Endothelial cell of umbilical vein (primary cell): ENCODE data around the gene ISL2. TPM values are rescaled to one million over a fixed set of nuclear protein-coding genes. Genes with fewer than 3 reads are reported as not detected.
A peak's percentile ranks its signal among the peaks of the same experiment; 100 is the strongest.

Experiments used
- BruUV-seq: library from RNA; stranded (reverse); fragments of 400-500 nt; replicated peaks from 2 replicates; lab custom pipeline; 2021; lab: Mats Ljungman, UMichigan
- CTCF ChIA-PET: fragments of 300-600, 350-600 bp; sonication (Branson Sonifier 250); formaldehyde crosslinking; loops from one replicate; lab custom pipeline; 2021; ENCODE audit warnings: antibody characterized with exemption, inconsistent platforms; lab: Charles Lee
- POLR2A ChIA-PET: fragments of 300-600, 350-600 bp; sonication (Branson Sonifier 250); formaldehyde crosslinking; loops from one replicate; lab custom pipeline; 2021; ENCODE audit warnings: antibody characterized with exemption, inconsistent platforms; lab: Charles Lee
- DNase-seq: peaks from one replicate; pipeline ENCODE4 v3.0.0-alpha.2; 2011; ENCODE audit warnings: low read depth, low spot score
- FAIRE-seq: peaks from 2 replicates; lab custom pipeline; 2011; peaks lifted over from hg19 to GRCh38; lab: Jason Lieb, UNC
- H2AFZ ChIP-seq: 2 replicates; pipeline ENCODE4 v1.6.0; 2012; ENCODE audit warnings: low read depth, low read length, control low read depth, inconsistent platforms
- H3K27ac ChIP-seq: 2 replicates; pipeline ENCODE4 v1.5.1; 2011; ENCODE audit warnings: low read depth, mild to moderate bottlenecking, control low read depth, low read length, moderate library complexity; ENCODE audit not compliant: insufficient read depth
- H3K27me3 ChIP-seq, 2 experiments: 2 replicates each; pipeline versions ENCODE4 v1.6.0 to v1.6.1; 2011; ENCODE audit warnings: low read length in 2 of 2, mixed read lengths in 1 of 2; ENCODE audit not compliant: control insufficient read depth in 2 of 2, insufficient read depth in 2 of 2
- H3K36me3 ChIP-seq, 2 experiments: 2 replicates in 1 of 2; 3 replicates in 1 of 2; pipeline ENCODE4 v1.5.1; 2011; ENCODE audit warnings: low read length in 2 of 2, mild to moderate bottlenecking in 1 of 2, moderate library complexity in 1 of 2; ENCODE audit not compliant: control insufficient read depth in 2 of 2, insufficient read depth in 2 of 2; ENCODE audit errors: extremely low read depth in 1 of 2
- H3K4me1 ChIP-seq: 3 replicates; pipeline ENCODE4 v1.5.1; 2011; ENCODE audit warnings: mild to moderate bottlenecking, low read length; ENCODE audit not compliant: control insufficient read depth, insufficient read depth; ENCODE audit errors: extremely low read depth
- H3K4me2 ChIP-seq: 2 replicates; pipeline ENCODE4 v1.6.1; 2011; ENCODE audit warnings: low read length, control low read depth, mixed read lengths; ENCODE audit not compliant: insufficient read depth
- H3K4me3 ChIP-seq, 3 experiments: fragments of 200-600 bp in 1 of 3; sonication (generic), shearing (Covaris generic) in 1 of 3; replicated peaks in 1 of 3; 2 replicates each; pipeline ENCODE4 v1.5.1; 2011 to 2016; ENCODE audit warnings: control low read depth in 3 of 3, low read length in 3 of 3, mild to moderate bottlenecking in 2 of 3, inconsistent platforms in 1 of 3, low read depth in 1 of 3, moderate library complexity in 1 of 3; ENCODE audit not compliant: insufficient read depth in 1 of 3
- H3K79me2 ChIP-seq: 2 replicates; pipeline ENCODE4 v1.6.0; 2012; ENCODE audit warnings: low read length, inconsistent platforms; ENCODE audit not compliant: control insufficient read depth, insufficient read depth
- H3K9ac ChIP-seq: replicated peaks from 2 replicates; pipeline ENCODE3; 2011; ENCODE audit warnings: low read length, control low read depth; ENCODE audit not compliant: insufficient read depth; ENCODE audit errors: extremely low read depth
- H3K9me1 ChIP-seq: replicated peaks from 3 replicates; pipeline ENCODE4 v1.6.0; 2011; ENCODE audit warnings: mild to moderate bottlenecking, low read length; ENCODE audit not compliant: control insufficient read depth, insufficient read depth; ENCODE audit errors: extremely low read depth
- H3K9me3 ChIP-seq: replicated peaks from 2 replicates; pipeline ENCODE4 v1.5.1; 2012; ENCODE audit warnings: low read length, inconsistent platforms; ENCODE audit not compliant: control insufficient read depth, insufficient read depth
- H4K20me1 ChIP-seq: replicated peaks from 2 replicates; pipeline ENCODE3; 2011; ENCODE audit warnings: mild to moderate bottlenecking, low read length; ENCODE audit not compliant: control insufficient read depth, insufficient read depth; ENCODE audit errors: extremely low read depth
- EZH2 ChIP-seq: IDR thresholded peaks from 2 replicates; pipeline ENCODE4 v1.6.1; 2012; ENCODE audit warnings: borderline replicate concordance, low read depth, mild to moderate bottlenecking, moderate library complexity, low read length, inconsistent platforms; ENCODE audit not compliant: severe bottlenecking
- POLR2A ChIP-seq: IDR thresholded peaks from 2 replicates; pipeline ENCODE4 v1.6.1; 2012; ENCODE audit warnings: low read depth, mild to moderate bottlenecking, control low read depth, low read length
- dilution Hi-C: fragments of 300-500 bp; cut with MboI; formaldehyde crosslinking; loops from one replicate; pipeline ENCODE4 v1.15.0; 2019; ENCODE audit warnings: low sequenced_read_pairs; ENCODE audit not compliant: extremely low pct_ligation_motif_present
- intact Hi-C: fragments of 100-400 bp; cut with micrococcal nuclease; formaldehyde crosslinking; loops from one replicate; pipeline ENCODE4 v1.10.0; 2022
- polyA plus RNA-seq, 4 experiments: library from polyadenylated mRNA; depleted of rRNA in 3 of 4; stranded (reverse) in 3 of 4; unstranded in 1 of 4; fragments of >200 nt; gene quantifications; 2 replicates each; pipeline versions ENCODE4 v1.2.1 to v1.2.3, GENCODE V29; 2011 to 2012; ENCODE audit warnings: missing spikeins in 1 of 4
- total RNA-seq: library from RNA; stranded (reverse); gene quantifications from 2 replicates; pipeline ENCODE4 v1.2.3, GENCODE V29; 2021
- TF ChIP-seq, protein P1 (sequence below), 2 donors: IDR thresholded peaks; 1 replicate in 1 of 2; 2 replicates in 1 of 2; pipeline ENCODE4 v1.5.1; 2011; ENCODE audit warnings: low read length in 2 of 2, mild to moderate bottlenecking in 2 of 2, moderate library complexity in 2 of 2, control low read depth in 1 of 2, inconsistent platforms in 1 of 2, low read depth in 1 of 2; ENCODE audit not compliant: insufficient read depth in 1 of 2; ENCODE audit errors: extremely low read depth in 1 of 2

ISL2 gene
- total and polyA plus RNA-seq, 2 donors (not counting 3 experiments of a cell fraction or from before 2014, with no cell fraction given) = 0.10 TPM; not detected in 1

DNA sequence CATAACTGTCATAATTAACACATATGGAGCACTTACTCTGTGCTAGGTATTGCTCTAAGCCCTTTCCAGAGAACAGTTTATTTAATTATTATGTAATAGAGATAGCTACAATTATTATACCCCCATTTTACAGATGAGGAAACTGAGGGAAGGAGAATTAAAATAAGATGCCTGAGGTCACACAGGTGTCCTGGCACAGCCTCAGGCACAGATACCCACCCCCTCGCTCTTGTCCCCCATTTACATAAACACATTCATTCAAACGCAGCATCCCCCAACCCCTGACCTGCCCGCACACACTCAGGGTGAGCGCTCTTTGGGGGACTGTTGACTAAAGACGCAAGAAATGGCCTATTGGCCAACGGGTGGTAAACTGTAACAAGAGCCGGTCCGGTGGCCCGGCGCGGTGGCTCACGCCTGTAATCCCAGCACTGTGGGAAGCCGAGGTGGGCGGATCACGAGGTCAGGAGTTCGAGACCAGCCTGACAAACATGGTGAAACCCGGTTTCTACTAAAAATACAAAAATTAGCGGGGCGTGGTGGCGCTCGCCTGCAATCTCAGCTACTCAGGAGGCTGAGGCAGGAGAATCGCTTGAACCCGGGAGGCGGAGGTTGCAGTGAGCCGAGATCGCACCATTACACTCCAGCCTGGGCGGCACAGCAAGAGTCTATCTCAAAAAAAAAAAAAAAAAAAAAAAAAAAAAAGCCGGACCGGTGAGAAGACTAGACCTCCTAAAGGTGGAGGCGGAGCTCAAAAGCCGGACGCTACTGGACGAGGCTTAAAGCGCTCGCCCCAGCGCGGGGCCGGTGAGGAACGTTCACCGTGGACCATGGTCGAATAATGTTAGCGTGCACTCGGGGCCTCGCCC is 1.9 kb upstream of the ISL2 start:
- FAIRE-seq (peak; percentile 18), DNase-seq (no peak)
- H3K27ac ChIP-seq = no peak overlapping the region
- POLR2A ChIA-PET = no interaction called here
- H3K4me2 ChIP-seq = no peak overlapping the region
- H3K9ac ChIP-seq = no peak overlapping the region
- no peak overlapping the region for H2AFZ ChIP-seq
- TF ChIP-seq POLR2A = no peak
- H3K9me3 ChIP-seq = no peaks in the 10 kb centered on the region
- CTCF ChIA-PET = interaction anchor here (0.6 to 2.0 kb wide), 11 partner anchors 11 to 149 kb away, joined by 3 to 18 read pairs (median 5); no protein-coding TSS in a partner anchor
- dilution Hi-C loops = no loop called here
- H3K9me1 ChIP-seq = no peaks in the 10 kb centered on the region
- H3K79me2 ChIP-seq = no peaks in the 10 kb centered on the region
- no peaks in the 10 kb centered on the region for H4K20me1 ChIP-seq
- H3K4me3 ChIP-seq = no peak overlapping the region
- no TSS peak for BruUV-seq
- peaks cover 20% of the 10 kb centered on the region for H3K4me1 ChIP-seq
- H3K27me3 ChIP-seq = peaks cover 38 to 56% of the 10 kb centered on the region in 2 experiments
- intact Hi-C loops = loop anchor here (1.0 kb wide), 1 partner anchor 23 kb away; the partner anchor contains the start of gene ETFA
- H3K36me3 ChIP-seq = no peaks in the 10 kb centered on the region

- peak overlapping the region; percentile 24 for H3K9ac ChIP-seq
- H3K4me2 ChIP-seq = peak overlapping the region; percentile 63
- H3K36me3 ChIP-seq = no peaks in the 10 kb centered on the region
- H3K9me3 ChIP-seq = no peaks in the 10 kb centered on the region
- no peaks in the 10 kb centered on the region for H4K20me1 ChIP-seq
- ChIA-PET POLR2A (interaction anchor here (0.7 kb wide), 2 partner anchors 10 to 154 kb away, joined by 3 read pairs; no protein-coding TSS in a partner anchor), CTCF (interaction anchor here (0.6 to 1.9 kb wide), 9 partner anchors 9 to 531 kb away, joined by 3 to 6 read pairs (median 3); no protein-coding TSS in a partner anchor)
- H3K4me1 ChIP-seq = peaks cover 20% of the 10 kb centered on the region
- TSS peak; percentile 81 for BruUV-seq
- dilution Hi-C loops (no loop called here), intact Hi-C loops (loop anchor here (1.0 kb wide), 1 partner anchor 10 kb away; no protein-coding TSS in a partner anchor)
- DNase-seq (no peak), FAIRE-seq (peak; percentile 67)
- H3K27me3 ChIP-seq = peaks cover 45 to 65% of the 10 kb centered on the region in 2 experiments
- H3K4me3 ChIP-seq = peak overlapping the region in 2 of 3 experiments; percentile 2 to 52
- TF ChIP-seq, protein P1, sequence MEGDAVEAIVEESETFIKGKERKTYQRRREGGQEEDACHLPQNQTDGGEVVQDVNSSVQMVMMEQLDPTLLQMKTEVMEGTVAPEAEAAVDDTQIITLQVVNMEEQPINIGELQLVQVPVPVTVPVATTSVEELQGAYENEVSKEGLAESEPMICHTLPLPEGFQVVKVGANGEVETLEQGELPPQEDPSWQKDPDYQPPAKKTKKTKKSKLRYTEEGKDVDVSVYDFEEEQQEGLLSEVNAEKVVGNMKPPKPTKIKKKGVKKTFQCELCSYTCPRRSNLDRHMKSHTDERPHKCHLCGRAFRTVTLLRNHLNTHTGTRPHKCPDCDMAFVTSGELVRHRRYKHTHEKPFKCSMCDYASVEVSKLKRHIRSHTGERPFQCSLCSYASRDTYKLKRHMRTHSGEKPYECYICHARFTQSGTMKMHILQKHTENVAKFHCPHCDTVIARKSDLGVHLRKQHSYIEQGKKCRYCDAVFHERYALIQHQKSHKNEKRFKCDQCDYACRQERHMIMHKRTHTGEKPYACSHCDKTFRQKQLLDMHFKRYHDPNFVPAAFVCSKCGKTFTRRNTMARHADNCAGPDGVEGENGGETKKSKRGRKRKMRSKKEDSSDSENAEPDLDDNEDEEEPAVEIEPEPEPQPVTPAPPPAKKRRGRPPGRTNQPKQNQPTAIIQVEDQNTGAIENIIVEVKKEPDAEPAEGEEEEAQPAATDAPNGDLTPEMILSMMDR (IDR thresholded peaks at IDR 0.05; ENCODE audit: extremely low read depth in 1 of 2, insufficient read depth in 1 of 2, low read depth in 1 of 2, low read length in 2 of 2) = no peak
- peak; percentile 76 for TF ChIP-seq EZH2
- no peaks in the 10 kb centered on the region for H3K79me2 ChIP-seq
- H2AFZ ChIP-seq = no peak overlapping the region
- H3K9me1 ChIP-seq = no peaks in the 10 kb centered on the region
- H3K27ac ChIP-seq = no peak overlapping the region
These were observed 993 bp upstream of the ISL2 start for GRCh38 chr15:76335307-76336253.
